ENCODE data around the gene DDX51. TPM values are rescaled to one million over a fixed set of nuclear protein-coding genes. Genes with fewer than 3 reads are reported as not detected.

Gene DDX51
- total RNA-seq, 4 donors from 2014 or later = 18.7 to 78.4 (median 32.2) TPM

DNA sequence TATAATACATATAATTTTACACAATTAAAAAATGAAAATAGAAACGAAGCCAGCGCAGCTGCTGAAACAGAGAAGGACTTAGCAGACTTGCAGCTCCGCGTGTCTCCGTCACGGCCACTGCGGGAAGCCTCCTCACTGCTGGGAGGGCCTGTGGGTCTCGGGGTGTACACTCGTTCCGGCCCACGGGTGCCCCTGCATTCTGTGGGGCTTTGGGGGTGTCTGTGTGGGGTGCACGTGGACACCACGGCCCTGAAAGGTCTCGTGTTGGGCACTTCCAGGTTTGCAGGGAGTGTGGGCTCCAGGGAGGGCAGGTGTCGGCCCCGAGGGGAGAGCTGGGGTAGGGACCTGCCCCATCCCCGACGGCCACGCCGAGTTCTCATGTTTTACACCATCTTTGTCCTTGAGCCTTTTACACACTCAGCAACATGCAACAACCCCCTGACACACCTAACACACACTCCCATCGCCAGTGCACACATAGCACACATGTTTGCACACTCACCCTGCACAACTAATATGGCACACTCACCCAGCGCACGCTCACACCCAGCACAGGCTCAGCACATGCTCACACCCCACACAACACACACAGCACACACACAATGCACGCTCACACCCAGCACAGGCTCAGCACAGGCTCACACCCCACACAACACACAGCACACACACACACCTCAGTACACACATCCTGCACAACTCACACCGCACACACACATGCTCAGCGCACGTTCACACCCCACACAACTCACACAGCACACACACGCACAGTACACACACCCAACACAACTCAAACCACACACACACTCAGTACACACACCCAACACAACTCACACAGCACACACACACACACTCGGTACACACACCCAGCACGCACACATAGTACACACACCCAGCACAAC is 36.8 kb upstream of the DDX51 start:
- Histone ChIP-seq H3K4me1 (no peaks in the 10 kb centered on the region), H3K27me3 (no peaks in the 10 kb centered on the region), H3K4me3 (no peak overlapping the region), H3K36me3 (no peaks in the 10 kb centered on the region), H3K9me3 (peaks cover 0 to 6% (median 0%) of the 10 kb centered on the region in 4 donors), H3K27ac (no peak overlapping the region)
- no peak for DNase-seq
- TF ChIP-seq, protein P1, sequence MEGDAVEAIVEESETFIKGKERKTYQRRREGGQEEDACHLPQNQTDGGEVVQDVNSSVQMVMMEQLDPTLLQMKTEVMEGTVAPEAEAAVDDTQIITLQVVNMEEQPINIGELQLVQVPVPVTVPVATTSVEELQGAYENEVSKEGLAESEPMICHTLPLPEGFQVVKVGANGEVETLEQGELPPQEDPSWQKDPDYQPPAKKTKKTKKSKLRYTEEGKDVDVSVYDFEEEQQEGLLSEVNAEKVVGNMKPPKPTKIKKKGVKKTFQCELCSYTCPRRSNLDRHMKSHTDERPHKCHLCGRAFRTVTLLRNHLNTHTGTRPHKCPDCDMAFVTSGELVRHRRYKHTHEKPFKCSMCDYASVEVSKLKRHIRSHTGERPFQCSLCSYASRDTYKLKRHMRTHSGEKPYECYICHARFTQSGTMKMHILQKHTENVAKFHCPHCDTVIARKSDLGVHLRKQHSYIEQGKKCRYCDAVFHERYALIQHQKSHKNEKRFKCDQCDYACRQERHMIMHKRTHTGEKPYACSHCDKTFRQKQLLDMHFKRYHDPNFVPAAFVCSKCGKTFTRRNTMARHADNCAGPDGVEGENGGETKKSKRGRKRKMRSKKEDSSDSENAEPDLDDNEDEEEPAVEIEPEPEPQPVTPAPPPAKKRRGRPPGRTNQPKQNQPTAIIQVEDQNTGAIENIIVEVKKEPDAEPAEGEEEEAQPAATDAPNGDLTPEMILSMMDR (IDR thresholded peaks at IDR 0.05) = no peak

DNA sequence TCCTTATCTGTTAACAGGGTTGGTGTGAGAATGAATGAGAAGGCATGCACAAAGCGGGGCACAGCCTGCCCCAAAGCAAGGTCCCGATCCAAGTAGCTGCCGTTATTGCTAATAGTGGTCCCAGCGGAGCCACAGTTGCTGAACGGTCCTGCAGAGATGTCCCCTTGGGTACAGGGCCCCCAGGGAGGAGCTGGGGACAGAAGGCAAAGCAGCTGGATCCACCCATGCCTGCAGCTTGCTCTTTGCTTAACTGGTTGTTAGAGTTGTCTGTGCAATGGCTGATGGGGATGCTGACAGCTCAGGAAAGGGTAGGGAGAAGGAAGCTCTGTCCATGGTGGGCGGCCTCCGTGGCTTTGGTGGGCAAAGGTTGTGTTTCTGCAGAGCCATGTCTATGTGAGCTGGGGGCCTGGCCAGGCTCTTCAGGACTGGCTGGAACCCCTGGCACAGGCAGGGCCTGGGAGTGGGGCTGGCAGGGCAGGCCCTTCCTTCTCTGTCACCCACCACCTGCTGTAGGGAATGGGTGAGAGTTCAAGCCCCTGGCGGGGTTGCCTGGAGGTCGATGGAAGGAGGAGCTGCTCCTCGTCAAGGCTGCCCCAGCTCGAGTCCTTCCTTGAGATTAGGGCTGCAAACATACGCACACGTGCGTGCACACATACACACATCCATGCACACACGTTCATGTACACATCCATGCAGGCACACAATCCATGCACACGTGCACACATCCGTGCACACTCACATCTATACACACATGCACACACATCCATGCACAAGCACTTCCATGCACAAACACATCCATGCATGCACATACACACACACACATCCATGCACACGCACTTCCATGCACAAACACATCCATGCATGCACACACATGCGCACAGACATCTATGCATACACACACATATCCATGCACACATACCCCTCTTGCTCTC is 35.6 kb upstream of the DDX51 start:
- no peaks in the 10 kb centered on the region for H3K36me3 ChIP-seq
- no peak overlapping the region for H3K4me3 ChIP-seq
- no peak for DNase-seq
- no peaks in the 10 kb centered on the region for H3K4me1 ChIP-seq
- H3K9me3 ChIP-seq = no peaks in the 10 kb centered on the region
- no peak overlapping the region for H3K27ac ChIP-seq
- no peaks in the 10 kb centered on the region for H3K27me3 ChIP-seq
- no peak for TF ChIP-seq POLR2A (IDR thresholded peaks at IDR 0.05)
- TF ChIP-seq, protein P1 (IDR thresholded peaks at IDR 0.05) = no peak

DNA sequence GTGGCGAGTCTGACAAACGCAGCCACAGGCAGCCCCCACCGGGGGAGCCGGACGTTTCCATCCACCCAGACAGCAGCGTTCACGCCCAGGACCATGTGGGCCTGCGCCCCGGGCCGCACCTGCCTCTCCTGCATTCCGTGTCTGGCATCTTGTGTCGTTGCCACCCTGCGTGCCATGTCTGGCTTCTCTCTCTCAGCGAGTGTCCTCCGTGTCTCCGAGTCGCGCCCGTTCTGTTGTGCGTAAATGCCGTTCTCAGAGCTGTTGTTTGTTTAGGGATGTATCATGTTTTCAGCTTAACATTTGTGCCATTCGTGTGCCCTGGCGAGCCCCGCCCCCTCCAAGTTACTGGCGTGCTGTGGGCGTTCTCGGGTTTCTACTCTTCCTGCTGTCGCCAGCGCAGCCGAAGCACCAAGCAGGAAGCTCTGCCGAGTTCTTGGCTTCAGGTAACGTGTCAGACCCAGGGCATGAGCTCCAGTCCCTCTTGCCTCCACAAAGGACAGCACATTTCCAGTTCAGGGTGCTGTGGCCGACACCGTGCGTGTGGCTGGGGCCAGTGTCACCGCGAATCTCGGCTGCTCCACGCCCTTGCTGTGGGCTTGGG is 34.8 kb upstream of the DDX51 start:
- TF ChIP-seq, protein P1 (IDR thresholded peaks at IDR 0.05) = no peak
- no peak for TF ChIP-seq POLR2A (IDR thresholded peaks at IDR 0.05)
- DNase-seq = peak in 1 of 3 donors; percentile 31

DNA sequence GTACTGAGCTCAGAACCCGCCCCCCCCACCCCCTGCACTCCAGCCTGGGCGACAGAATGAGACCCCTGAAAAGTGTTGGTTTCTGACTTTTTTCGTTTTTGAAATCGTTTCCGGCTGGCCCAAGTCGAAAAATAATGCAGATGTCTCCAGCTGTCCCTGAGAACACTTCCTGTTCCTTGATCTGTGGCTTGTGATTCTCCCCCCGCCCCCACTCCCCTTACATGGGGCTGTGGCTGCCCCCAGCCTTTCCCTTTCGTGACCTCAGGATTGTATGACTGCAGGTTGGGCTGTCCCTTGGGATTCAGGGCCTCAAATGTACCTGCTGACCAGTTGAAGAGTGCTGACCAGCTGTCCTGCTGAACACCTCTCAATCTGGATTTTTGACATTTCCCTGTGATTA is 34.2 kb upstream of the DDX51 start:
- Histone ChIP-seq H3K4me3 (no peak overlapping the region), H3K27ac (no peak overlapping the region), H3K27me3 (no peaks in the 10 kb centered on the region), H3K9me3 (no peaks in the 10 kb centered on the region), H3K4me1 (no peaks in the 10 kb centered on the region), H3K36me3 (no peaks in the 10 kb centered on the region)
- TF ChIP-seq, protein P1 (IDR thresholded peaks at IDR 0.05) = no peak
- no peak for TF ChIP-seq POLR2A (IDR thresholded peaks at IDR 0.05)
- DNase-seq = no peak

More for the DNA sequence above, 34.8 kb upstream of the DDX51 start:
- Histone ChIP-seq H3K36me3 (no peaks in the 10 kb centered on the region), H3K4me1 (no peaks in the 10 kb centered on the region), H3K27ac (no peak overlapping the region), H3K4me3 (no peak overlapping the region), H3K27me3 (no peaks in the 10 kb centered on the region), H3K9me3 (no peaks in the 10 kb centered on the region)

DNA sequence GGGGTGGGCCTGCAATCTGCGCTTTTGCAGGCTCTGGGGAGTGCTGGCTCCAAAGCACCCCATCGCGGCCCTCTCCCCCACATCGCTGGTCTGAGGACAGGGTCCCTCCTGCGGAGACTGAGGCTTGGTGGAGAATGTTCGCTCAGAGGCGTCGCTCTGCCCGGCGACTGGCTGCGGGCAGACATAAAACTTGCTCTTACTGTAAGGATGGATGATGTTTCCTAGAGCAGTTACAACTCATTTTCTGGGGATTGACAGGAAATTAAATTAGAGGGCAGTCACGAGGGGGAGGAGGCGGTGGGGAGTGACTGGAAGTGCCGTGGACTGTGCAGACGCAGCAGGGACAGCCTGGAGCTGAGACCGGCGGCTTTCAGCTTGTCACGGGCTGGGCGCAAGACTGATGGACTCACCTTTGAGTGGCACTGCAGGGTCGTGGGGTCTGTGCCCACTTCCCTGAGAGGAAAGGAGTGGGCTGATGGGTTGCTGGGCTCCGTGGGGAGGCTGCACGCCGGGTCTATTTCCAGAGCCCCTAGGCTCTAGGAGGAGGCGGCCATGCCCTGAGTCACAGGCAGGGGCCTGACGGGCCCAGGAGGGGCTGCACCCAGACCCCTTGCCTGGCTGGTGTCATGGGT is 32.9 kb upstream of the DDX51 start:
- Histone ChIP-seq H3K27me3 (no peaks in the 10 kb centered on the region), H3K4me3 (no peak overlapping the region), H3K9me3 (no peaks in the 10 kb centered on the region), H3K4me1 (no peaks in the 10 kb centered on the region), H3K27ac (no peak overlapping the region), H3K36me3 (no peaks in the 10 kb centered on the region)
- DNase-seq = no peak
- TF ChIP-seq POLR2A (IDR thresholded peaks at IDR 0.05) = no peak
- TF ChIP-seq, protein P1 (IDR thresholded peaks at IDR 0.05) = no peak

All from Peyer's patch (tissue), 4 donors.